ENCODE data around the gene PDPR.
"Not testable (repeated sequence)": the region's sequence is repeated elsewhere in the genome, so short reads cannot be mapped to it uniquely, and the experiment has no call there.

The PDPR gene

DNA sequence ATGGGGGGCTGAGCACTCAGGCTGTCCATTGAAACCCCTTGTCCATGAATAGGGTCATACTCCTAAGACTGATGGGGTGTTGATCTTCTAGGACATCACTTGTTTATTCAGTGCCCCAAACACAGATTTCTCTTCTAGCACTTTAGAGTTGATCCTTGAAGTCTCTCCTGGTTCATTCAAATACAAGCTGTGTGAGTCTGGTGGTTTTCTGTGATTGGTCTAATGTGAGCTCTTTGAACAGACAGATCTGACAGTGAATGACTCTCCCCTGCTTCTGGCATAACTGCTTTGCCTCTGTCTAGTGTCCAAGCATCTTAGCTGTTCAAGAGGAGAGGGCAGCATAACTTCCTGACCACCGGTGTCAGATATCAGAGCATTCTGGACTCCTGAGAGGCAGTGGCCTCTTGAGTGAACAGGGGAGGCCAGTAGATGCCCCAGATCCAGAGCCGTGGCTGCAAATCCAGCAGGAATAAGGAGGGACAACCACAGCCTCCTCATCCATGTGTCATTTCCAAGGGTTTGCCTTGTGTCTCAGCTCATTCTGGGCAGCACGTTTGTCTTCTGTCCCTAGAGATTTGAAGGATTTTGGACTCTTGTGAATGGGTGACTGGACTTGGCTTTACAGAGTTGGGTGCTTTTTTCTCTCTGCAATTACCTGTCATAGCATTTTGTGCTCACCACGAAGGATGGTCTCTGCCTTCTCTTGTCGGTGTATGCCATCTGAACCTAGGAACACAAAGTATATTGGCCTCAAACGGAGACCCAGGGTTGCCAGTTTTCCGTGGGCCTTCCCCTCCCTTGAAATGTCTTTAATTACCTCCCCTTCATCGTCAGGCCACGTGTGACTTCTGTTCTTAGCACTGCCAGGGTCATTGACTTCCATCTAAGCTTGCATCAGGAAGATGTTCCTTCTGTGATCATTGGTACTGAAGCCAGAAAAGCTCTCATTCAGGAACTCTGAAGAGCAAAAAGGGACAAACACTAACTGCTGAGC lies 45.5 kb downstream of the PDPR start:
- no peak overlapping the region for H3K4me3 ChIP-seq (ENCODE audit: low read depth, low read length)
- DNase-seq (ENCODE audit: low read depth), result no peak
- TF ChIP-seq, protein P1, sequence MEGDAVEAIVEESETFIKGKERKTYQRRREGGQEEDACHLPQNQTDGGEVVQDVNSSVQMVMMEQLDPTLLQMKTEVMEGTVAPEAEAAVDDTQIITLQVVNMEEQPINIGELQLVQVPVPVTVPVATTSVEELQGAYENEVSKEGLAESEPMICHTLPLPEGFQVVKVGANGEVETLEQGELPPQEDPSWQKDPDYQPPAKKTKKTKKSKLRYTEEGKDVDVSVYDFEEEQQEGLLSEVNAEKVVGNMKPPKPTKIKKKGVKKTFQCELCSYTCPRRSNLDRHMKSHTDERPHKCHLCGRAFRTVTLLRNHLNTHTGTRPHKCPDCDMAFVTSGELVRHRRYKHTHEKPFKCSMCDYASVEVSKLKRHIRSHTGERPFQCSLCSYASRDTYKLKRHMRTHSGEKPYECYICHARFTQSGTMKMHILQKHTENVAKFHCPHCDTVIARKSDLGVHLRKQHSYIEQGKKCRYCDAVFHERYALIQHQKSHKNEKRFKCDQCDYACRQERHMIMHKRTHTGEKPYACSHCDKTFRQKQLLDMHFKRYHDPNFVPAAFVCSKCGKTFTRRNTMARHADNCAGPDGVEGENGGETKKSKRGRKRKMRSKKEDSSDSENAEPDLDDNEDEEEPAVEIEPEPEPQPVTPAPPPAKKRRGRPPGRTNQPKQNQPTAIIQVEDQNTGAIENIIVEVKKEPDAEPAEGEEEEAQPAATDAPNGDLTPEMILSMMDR (IDR thresholded peaks at IDR 0.05; ENCODE audit: low read depth, low read length, missing control alignments), result no peak

DNA sequence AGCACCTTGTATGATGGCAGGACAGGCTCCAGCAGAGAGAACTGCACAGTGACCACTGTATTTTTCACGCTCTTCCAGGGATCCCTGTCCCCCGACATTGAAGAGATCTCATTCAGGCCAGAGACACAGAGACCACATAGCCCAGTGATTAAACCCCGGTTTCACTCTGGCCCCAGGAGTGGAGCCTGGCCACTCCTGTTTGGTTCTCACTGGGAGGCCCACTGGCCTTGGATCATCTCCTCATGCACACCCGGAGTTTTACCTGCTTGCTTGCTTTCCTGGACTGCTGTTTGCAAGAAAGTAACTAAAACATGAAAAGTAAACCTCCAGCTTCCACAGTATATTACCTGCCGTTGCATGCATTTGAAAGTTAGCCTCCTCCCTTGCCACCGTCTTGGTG lies 46.3 kb downstream of the PDPR start:
- H3K4me3 ChIP-seq (ENCODE audit: low read depth, low read length), result no peak overlapping the region
- TF ChIP-seq, protein P1 (IDR thresholded peaks at IDR 0.05; ENCODE audit: low read depth, low read length, missing control alignments), result no peak
- DNase-seq (ENCODE audit: low read depth), result no peak

DNA sequence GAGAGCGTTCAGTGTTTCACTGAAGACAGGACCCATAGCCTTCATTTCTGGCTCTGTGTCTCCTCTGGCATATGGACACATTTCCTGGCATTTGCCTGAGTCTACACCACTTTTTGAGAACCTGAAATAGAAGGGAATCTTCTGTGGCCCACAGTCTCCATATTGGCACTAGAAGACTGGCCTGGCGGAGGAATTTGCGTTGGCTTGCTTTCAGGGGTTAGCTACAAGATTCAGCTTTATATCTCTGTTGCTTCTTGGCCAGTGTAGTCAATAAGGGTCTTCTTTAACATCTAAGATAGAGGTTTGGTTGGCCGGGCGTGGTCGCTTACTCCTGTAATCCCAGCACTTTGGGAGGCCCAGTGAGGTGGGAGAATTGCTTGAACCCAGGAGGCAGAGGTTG lies 46.7 kb downstream of the PDPR start:
- DNase-seq (ENCODE audit: low read depth), result no peak

GRCh38 chr16:70161350-70161749 lies 47.2 kb downstream of the PDPR start:
- H3K4me3 ChIP-seq (ENCODE audit: low read depth, low read length), result no peak overlapping the region
- TF ChIP-seq, protein P1 (IDR thresholded peaks at IDR 0.05; ENCODE audit: low read depth, low read length, missing control alignments), result no peak
- no peak for DNase-seq (ENCODE audit: low read depth)

More for the DNA sequence above, 46.7 kb downstream of the PDPR start:
- H3K4me3 ChIP-seq (ENCODE audit: low read depth, low read length), result no peak overlapping the region
- TF ChIP-seq, protein P1 (IDR thresholded peaks at IDR 0.05; ENCODE audit: low read depth, low read length, missing control alignments), result no peak

- TF ChIP-seq, protein P1 (IDR thresholded peaks at IDR 0.05; ENCODE audit: low read depth, low read length, missing control alignments), result no peak
- H3K4me3 ChIP-seq (ENCODE audit: low read depth, low read length), result no peak overlapping the region
- no peak for DNase-seq (ENCODE audit: low read depth)
These were observed 47.9 kb downstream of the PDPR start for GRCh38 chr16:70162041-70162451.

DNA sequence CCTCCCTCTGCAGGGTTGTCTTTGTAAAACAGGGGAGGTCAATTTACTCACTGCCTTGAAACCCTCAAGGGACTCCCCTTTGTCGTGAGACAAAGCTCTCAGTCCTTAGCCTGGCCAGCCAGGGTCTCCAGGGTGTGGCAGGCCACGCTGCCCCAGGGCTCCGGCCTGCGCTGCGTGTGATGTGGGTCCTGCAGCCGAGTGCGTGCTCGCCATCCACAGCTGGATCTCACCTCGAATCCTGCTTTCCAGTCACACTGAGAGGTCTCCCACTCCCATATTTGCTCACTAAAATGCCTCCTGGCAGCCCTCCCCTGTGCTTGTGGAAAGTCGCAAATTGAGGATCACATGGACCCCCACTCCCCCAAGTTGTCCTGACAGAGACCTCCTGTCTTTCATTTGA lies 49.5 kb downstream of the PDPR start:
- DNase-seq (ENCODE audit: low read depth), result no peak
- TF ChIP-seq, protein P1 (IDR thresholded peaks at IDR 0.05; ENCODE audit: low read depth, low read length, missing control alignments), result no peak
- no peak overlapping the region for H3K4me3 ChIP-seq (ENCODE audit: low read depth, low read length)

DNA sequence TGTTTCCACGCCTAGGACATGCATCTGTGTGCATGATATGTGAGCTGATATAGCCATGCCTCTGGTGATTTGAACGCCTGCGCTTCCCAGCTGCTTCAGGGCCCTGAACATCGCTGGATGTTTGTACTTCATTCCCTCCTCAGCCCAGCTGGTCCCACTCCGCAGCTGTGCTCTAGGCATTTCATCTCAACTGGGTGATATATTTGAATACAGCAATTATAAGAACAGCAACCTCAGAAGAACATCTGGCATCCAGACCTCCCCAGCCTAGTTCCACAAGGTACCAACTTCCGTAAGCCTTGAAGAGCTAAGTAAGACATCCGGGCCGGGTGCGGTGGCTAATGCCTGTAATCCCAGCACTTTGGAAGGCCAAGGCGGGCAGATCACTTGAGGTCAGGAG lies 52.6 kb downstream of the PDPR start:
- not testable (repeated sequence) for H3K4me3 ChIP-seq (ENCODE audit: low read depth, low read length); DNase-seq (ENCODE audit: low read depth)

GRCh38 chr16:70173212-70173837 lies 59.2 kb downstream of the PDPR start, which contains the start of gene CLEC18C:
Gene CLEC18C, plus strand, starts transcription at chr16:70173787. Its CDS starts 492 bp downstream, at chr16:70174279.
- not testable (repeated sequence) for H3K4me3 ChIP-seq (ENCODE audit: low read depth, low read length); DNase-seq (ENCODE audit: low read depth)

GRCh38 chr16:70173916-70174315 lies 59.8 kb downstream of the PDPR start:
- not testable (repeated sequence) for H3K4me3 ChIP-seq (ENCODE audit: low read depth, low read length); DNase-seq (ENCODE audit: low read depth)

- DNase-seq (ENCODE audit: low read depth); H3K4me3 ChIP-seq (ENCODE audit: low read depth, low read length): not testable (repeated sequence)
These were observed 60.3 kb downstream of the PDPR start for GRCh38 chr16:70174387-70174932.
